HG03095 (cell line): ENCODE data around the gene PAQR8.
"Not testable (repeated sequence)": the region's sequence is repeated elsewhere in the genome, so short reads cannot be mapped to it uniquely, and the experiment has no call there.

Source experiments
- ATAC-seq: cut with Tn5 transposase; IDR thresholded peaks from one replicate; pipeline ENCODE4 v1.9.1; 2021; ENCODE audit warnings: moderate library complexity; ENCODE audit not compliant: unreplicated experiment

The PAQR8 gene

DNA sequence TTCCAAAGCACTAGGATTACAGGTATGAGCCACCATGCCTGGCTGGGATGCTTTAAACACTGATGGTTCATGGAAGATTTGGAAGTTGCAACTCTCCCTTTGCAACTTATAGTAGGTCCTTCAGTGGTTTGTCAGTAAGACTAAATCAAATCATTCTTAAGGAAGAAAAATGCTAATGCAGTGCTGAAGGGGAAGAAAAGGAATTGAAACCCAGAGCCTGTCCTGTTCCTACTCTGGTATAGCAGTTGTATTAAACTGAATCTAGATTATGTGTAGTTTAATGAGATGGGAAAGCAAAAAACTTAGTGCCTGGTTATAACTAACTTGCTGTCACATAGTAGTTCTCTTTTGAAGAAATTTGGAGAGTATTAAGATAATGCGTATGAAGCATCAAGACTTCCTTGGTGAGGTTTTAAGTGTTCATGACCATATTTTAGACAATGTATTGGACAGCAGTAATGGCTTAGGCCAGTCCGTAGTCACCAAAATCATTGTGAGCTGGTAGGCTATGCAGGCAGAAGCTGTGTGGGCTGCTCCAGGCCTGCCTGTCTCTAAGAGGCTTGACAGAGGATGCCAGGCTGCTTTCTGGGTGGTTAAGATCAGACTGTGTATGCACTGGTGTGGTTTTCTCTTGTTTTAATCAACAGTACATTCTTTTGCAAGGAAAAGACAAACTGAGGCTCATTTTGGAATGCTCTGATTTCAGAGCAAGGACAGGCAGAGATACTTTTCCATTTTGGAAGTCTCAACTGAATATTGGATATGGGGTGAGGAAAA is 14.0 kb downstream of the PAQR8 start:
- no peak for ATAC-seq

DNA sequence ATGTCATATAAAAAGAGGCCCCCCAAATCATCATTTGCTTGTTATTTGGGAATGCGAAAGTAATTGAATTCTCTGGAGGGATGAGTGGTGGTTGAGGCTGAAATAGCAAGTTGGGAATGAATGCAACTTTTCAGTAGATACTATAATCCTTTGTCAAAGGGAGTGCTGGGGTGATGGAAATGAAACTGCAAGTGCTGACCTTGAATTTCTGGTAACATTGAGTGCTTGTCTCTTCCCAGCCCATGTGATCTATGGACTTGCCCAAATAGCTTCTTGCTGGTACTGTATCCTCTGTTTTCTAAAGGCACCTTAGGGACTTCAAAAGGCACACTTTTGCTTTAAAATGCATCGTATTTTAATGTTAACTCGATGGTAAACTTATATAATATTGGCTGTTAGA is 14.8 kb downstream of the PAQR8 start:
- ATAC-seq = no peak

- ATAC-seq = no peak
These were observed 15.7 kb downstream of the PAQR8 start for GRCh38 chr6:52377538-52378221.

GRCh38 chr6:52381249-52381648 is 19.3 kb downstream of the PAQR8 start:
- ATAC-seq = no peak

GRCh38 chr6:52384145-52384766 is 22.3 kb downstream of the PAQR8 start:
- no peak for ATAC-seq

GRCh38 chr6:52385074-52385473 is 23.1 kb downstream of the PAQR8 start:
- no peak for ATAC-seq

GRCh38 chr6:52388119-52388518 is 26.2 kb downstream of the PAQR8 start:
- ATAC-seq = not testable (repeated sequence)

DNA sequence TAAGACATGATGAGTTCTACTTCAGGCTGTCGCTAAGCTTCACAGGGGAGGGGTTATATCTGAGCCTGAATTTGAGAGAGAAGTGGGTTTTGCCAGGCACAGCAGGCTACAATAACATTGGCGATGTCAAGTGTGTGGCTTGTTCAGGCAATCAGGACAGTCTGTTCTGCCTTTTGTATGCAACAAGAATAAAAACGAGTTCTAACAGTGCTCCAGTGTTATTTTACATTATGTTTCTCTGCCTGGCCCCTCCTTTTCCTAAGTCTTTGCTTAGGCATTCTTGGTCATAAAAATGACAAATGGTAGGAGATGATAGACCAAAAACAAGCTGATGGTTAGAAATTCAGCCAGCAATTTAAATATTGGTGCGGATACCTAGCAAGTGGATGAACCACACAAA is 26.8 kb downstream of the PAQR8 start:
- ATAC-seq = no peak

GRCh38 chr6:52389264-52389625 is 27.3 kb downstream of the PAQR8 start:
- no peak for ATAC-seq

DNA sequence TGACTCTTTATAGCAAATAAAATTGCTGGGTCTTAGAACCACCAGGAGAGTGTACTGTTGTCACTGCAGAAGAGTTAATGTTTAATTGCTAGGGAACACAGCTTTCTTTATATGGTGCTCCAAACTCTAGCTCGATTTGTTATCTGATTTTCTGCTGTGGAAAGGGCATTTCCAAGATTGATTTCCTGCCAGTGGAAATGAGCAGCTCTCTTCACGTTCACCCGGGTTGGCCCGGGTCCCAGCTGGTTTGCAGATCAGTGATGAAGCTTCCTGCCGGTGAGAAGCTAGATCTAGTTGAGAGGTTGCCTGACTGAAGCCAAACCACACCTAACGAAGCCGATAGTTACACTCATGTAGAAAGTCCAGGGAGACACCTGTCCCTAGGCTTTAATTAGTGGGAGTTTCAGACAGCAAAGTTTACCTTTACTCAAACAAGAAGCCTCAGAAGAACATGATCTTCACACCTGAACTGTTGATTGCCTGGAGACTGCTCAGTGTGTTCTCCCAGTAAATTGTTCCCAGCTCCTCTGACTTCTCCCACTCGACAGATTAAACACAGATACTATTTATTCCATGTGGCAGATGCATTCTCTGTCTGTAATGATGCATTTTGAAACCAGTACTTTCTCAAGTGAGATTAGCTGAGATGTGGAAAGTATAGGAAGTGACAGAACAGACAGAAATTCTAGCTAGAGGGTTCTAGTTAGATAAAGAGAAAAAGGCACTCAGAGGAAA is 27.8 kb downstream of the PAQR8 start:
- peak; percentile 59 for ATAC-seq

DNA sequence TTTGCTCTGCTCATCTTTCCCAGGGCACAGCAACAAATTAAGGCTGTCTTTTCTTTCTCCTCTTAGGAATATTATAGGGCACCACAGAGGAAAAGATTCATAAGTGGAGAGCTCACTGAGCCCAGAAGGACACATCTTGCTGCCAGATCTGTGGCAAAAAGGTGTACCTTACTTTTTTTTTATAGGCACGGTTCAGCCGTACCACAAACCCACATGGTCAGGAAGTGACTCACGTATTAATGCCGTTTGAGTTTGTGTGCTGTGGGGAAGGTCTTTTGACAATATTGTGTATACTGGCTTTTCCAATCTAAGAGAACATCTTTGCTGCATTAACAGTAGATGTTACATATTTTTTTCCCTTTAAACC is 28.4 kb downstream of the PAQR8 start:
- peak; percentile 50 for ATAC-seq

DNA sequence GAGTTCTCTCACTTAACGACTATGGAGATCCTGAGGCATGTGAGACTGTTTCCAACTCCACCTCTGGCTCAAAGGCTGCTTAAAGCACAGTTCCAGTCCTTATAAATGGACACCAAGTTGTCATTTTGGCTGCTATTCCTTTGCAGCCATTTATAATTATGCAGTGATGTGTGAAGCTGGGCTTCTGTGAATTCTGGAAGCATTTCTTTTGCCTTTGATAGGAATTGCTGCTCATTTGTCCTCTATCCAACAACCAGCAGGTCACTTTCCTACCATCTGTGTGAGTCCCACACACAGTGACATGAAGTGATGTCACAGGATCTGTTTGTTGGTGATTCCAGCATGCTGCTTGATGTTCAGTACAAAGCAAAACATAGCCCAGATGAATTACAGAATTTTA is 29.6 kb downstream of the PAQR8 start:
- no peak for ATAC-seq

DNA sequence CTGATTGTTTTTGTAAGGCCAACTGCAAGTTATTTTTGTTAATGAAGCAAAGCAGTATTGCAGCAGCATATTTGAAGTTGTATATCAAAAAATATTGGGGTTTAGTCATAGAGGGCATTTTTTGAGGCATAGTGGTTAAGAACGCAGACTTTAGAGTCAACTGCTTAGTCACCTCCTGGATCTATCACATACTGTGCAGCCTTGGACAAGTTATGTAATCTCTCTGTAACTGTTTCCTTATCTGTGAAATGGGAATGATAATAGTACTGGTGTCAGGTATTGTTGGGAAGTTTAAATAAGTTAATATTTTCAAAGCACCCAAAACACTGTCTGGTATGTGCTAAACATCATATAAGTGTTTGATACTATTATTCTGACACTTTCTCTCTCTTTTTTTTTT is 31.0 kb downstream of the PAQR8 start:
- ATAC-seq = no peak

DNA sequence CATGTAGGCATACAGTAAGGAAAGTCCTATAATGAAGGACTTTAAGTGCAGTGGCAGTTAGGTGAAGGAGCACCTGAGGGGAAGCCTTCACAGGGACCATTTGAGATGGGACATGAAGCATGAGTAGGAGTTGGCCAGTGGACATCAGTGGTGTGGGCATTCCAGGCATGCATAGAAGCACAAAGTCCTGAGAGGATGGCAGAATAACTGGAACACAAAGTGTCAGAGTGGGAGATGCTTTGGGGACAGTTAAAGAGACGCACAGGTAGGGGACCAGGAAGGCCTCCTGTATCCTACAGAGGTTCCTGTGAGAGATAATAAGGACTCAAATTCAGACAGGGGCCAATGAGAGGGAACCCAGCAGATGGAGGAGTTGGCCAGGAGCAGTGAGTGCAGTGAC is 31.8 kb downstream of the PAQR8 start:
- ATAC-seq = no peak

GRCh38 chr6:52394251-52394666 is 32.3 kb downstream of the PAQR8 start:
- ATAC-seq = peak; percentile 45

DNA sequence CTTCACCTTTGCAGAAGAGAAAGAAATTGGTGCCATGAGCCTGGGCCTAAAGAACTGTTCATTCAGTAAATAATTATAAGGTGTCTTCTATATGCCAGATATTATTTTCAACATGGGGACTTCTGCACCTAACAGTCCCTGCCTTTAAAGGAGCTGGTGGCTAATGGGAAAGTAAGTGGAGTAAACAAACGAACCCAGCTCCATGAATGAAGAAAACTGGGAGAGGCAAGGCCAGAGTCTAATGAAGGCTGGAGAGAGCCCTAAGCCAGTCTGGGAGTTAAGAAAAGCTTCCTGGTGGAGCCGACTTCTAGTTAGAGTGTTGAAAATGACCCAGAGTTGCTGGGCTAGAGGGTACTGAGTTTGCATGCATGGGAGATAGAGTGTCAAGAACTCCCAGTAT is 34.0 kb downstream of the PAQR8 start:
- no peak for ATAC-seq

- ATAC-seq = no peak
These were observed 37.8 kb downstream of the PAQR8 start for GRCh38 chr6:52399511-52400312.

DNA sequence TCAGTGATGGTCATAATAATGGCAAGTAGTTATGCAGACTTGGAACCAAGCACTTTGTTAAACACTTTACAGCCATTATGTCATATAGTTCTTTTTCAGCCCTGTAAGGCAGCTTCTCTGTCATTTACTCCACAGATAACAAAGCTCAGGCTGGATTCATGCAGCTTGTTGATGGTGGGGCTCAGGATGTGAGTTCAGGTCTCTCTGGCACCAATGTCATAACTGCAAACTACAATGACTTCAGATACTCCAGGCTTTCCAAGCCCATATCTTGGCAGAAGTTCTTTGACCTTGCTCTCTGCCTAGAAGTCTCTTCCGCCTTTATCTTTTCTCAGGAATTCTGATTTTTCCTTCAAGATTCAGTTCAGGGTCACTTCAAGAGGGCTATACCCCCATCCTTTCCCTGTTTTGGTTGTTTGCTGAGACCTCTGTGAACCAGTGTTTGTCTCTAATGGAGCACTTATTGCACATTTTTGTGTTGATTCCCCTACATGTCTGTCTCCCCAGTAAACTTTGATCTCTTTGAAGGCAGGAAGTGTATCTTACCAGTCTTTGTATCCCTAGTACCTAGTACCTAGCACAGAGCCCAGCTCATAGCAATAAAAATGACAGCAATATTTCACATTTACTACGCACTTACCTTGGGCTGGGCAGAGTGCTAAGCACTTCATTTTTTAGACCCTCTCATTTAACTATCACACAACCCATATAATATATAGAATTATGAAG is 38.5 kb downstream of the PAQR8 start:
- ATAC-seq = no peak

GRCh38 chr6:52403086-52403485 is 41.1 kb downstream of the PAQR8 start:
- no peak for ATAC-seq

DNA sequence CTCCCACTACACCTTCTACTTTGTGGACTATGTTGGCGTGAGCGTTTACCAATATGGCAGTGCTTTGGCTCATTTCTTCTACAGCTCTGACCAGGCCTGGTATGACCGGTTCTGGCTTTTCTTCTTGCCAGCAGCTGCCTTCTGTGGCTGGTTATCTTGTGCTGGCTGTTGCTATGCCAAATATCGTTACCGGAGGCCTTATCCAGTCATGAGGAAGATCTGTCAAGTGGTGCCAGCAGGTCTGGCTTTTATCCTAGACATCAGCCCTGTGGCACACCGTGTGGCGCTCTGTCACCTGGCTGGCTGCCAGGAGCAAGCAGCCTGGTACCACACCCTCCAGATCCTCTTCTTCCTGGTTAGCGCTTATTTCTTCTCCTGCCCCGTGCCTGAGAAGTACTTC is 41.7 kb downstream of the PAQR8 start:
- no peak for ATAC-seq
